ENCODE results near the gene R3HDM4.

DNA sequence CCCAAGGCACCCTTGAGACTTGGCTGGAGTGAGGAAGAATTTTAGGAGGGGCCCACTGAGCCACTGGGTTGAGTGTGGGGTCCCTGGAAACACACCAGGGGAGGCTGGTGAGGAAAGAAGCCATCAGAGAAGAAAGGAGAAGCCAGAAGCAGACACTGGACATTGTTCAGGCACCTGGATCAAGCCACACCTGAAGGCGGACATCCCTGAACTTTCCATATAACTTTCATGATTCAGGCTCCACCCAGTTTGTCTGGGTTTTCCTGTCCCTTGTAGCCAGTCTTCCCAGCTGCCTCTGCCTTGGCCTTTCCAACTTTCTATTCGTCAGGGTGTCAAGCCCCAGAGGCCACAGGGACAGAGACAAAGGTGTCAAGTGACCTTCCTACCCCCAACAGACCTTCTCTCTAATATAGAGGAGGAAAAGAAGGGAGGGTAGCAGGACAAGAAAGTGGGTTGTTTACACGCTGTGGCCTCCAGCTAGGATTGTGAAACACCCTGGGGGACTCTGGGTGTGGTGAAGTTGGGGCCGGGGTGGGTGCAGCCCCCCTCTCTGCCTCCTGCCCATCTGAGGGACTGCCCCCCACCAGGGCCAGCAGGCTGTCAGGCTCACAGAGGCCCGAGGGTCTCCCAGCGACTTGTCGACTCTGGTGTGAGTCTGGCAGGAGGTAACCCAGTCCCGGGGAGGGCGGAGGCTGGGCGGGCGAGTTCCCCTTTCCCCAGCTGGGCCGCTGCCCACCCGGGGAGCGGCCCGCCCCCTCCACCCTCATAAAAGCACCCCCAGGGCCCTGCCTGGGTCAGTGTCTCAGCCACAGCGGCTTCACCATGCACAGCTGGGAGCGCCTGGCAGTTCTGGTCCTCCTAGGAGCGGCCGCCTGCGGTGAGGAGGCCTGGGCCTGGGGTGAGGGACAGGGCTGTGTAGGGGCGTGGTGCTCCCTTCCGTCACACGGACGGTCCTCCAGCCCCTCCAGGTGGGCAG, 53.9 kb downstream of the R3HDM4 start, which contains the start of gene CFD:
- TF ChIP-seq POLR2A (IDR thresholded peaks at IDR 0.05) (no peak), POLR2AphosphoS5 (IDR thresholded peaks at IDR 0.05) (peak; percentile 80 to 85 (median 81))
- TF ChIP-seq, protein P1, sequence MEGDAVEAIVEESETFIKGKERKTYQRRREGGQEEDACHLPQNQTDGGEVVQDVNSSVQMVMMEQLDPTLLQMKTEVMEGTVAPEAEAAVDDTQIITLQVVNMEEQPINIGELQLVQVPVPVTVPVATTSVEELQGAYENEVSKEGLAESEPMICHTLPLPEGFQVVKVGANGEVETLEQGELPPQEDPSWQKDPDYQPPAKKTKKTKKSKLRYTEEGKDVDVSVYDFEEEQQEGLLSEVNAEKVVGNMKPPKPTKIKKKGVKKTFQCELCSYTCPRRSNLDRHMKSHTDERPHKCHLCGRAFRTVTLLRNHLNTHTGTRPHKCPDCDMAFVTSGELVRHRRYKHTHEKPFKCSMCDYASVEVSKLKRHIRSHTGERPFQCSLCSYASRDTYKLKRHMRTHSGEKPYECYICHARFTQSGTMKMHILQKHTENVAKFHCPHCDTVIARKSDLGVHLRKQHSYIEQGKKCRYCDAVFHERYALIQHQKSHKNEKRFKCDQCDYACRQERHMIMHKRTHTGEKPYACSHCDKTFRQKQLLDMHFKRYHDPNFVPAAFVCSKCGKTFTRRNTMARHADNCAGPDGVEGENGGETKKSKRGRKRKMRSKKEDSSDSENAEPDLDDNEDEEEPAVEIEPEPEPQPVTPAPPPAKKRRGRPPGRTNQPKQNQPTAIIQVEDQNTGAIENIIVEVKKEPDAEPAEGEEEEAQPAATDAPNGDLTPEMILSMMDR (IDR thresholded peaks at IDR 0.05 in 8 of 11, conservative IDR thresholded peaks at IDR 0.05 in 3 of 11): no peak
